GM12878 (cell line): ENCODE measurements around the gene PDZRN3. TPM values are rescaled to one million over a fixed set of nuclear protein-coding genes. Genes with fewer than 3 reads are reported as not detected.

Experiments
- ATAC-seq: fragments of 200-7000 bp; cut with Tn5 transposase; 3 replicates; pipeline ENCODE4 v1.9.1; 2020; ENCODE audit warnings: mild to moderate bottlenecking, moderate library complexity
- BruUV-seq: library from RNA; stranded (reverse); fragments of 400-500 nt; replicated peaks from 2 replicates; lab custom pipeline; 2021; lab: Mats Ljungman, UMichigan
- CTCF ChIA-PET: fragments of 300-600 bp; sonication (Branson Sonifier 250); formaldehyde crosslinking; extraction: SDS; loops from one replicate; lab custom pipeline; 2021; ENCODE audit warnings: inconsistent platforms; lab: Yijun Ruan, JAX
- POLR2A ChIA-PET: fragments of 350-600 bp; formaldehyde crosslinking; extraction: SDS; loops from one replicate; lab custom pipeline; 2021; ENCODE audit warnings: inconsistent platforms; lab: Charles Lee
- RAD21 ChIA-PET: fragments of 300-600 bp; sonication (Branson Sonifier 250); formaldehyde crosslinking; loops from one replicate; lab custom pipeline; 2023; ENCODE audit warnings: antibody characterized with exemption; ENCODE audit not compliant: unreplicated experiment; lab: Charles Lee
- SMC1A ChIA-PET: fragments of 300-600 bp; sonication (Branson Sonifier 250); formaldehyde crosslinking; loops from one replicate; lab custom pipeline; 2023; ENCODE audit not compliant: unreplicated experiment, uncharacterized antibody; lab: Charles Lee
- DNase-seq: peaks from one replicate; pipeline ENCODE4 v3.0.0-alpha.2; 2011; ENCODE audit warnings: low read depth, low spot score
- FAIRE-seq: peaks from 3 replicates; lab custom pipeline; 2011; peaks lifted over from hg19 to GRCh38; lab: Jason Lieb, UNC
- H2AFZ ChIP-seq: 2 replicates; pipeline ENCODE4 v1.6.0; 2011; ENCODE audit warnings: low read depth, low read length, control low read depth; ENCODE audit not compliant: control insufficient read depth
- H3K27ac ChIP-seq: 2 replicates; pipeline ENCODE4 v1.5.1; 2011; ENCODE audit warnings: control low read depth; ENCODE audit not compliant: control insufficient read depth, insufficient read depth
- H3K27me3 ChIP-seq, 2 experiments: replicated peaks in 1 of 2; 2 replicates each; pipeline versions ENCODE4 v1.6.0 to v1.6.1; 2011; ENCODE audit warnings: low read length in 1 of 2; ENCODE audit not compliant: control insufficient read depth in 2 of 2, insufficient read depth in 2 of 2
- H3K36me3 ChIP-seq, 2 experiments: 2 replicates each; pipeline ENCODE4 v1.5.1; 2011; ENCODE audit warnings: low read length in 1 of 2; ENCODE audit not compliant: control insufficient read depth in 2 of 2, insufficient read depth in 2 of 2
- H3K4me1 ChIP-seq: 2 replicates; pipeline ENCODE4 v1.6.1; 2011; ENCODE audit warnings: mild to moderate bottlenecking, low read length, moderate library complexity, mixed read lengths; ENCODE audit not compliant: control insufficient read depth, insufficient read depth
- H3K4me2 ChIP-seq: 2 replicates; pipeline ENCODE4 v1.6.0; 2011; ENCODE audit warnings: control low read depth; ENCODE audit not compliant: control insufficient read depth, insufficient read depth
- H3K4me3 ChIP-seq: fragments of 200-600 bp; sonication (generic); 2 replicates; pipeline ENCODE4 v1.5.1; 2016
- H3K79me2 ChIP-seq: 2 replicates; pipeline ENCODE4 v1.6.0; 2011; ENCODE audit warnings: low read length; ENCODE audit not compliant: control insufficient read depth, insufficient read depth
- H3K9ac ChIP-seq: 2 replicates; pipeline ENCODE4 v1.8.0; 2011; ENCODE audit warnings: low read length, control low read depth, mixed read lengths; ENCODE audit not compliant: control insufficient read depth, insufficient read depth
- H3K9me3 ChIP-seq: replicated peaks from 3 replicates; pipeline ENCODE4 v1.5.1; 2011; ENCODE audit warnings: mild to moderate bottlenecking, low read length; ENCODE audit not compliant: control insufficient read depth, insufficient read depth
- H4K20me1 ChIP-seq: 2 replicates; pipeline ENCODE4 v1.6.0; 2011; ENCODE audit not compliant: control insufficient read depth, insufficient read depth
- BACH1 ChIP-seq: fragments of 450-650 bp; IDR thresholded peaks from 2 replicates; pipeline ENCODE4 v1.6.1; 2017; ENCODE audit warnings: mild to moderate bottlenecking, borderline replicate concordance
- CBFB ChIP-seq: IDR thresholded peaks from 2 replicates; pipeline ENCODE4 v1.6.1; 2016; ENCODE audit warnings: antibody characterized with exemption, low read depth
- DPF2 ChIP-seq: fragments of 450-650 bp; IDR thresholded peaks from 2 replicates; pipeline ENCODE4 v1.6.1; 2017; ENCODE audit warnings: mild to moderate bottlenecking
- ESRRA ChIP-seq: IDR thresholded peaks from 2 replicates; pipeline ENCODE4 v1.6.1; 2012; ENCODE audit warnings: mild to moderate bottlenecking, low read length, improper control_type of control experiment
- IKZF1 ChIP-seq: fragments of 450-650 bp; conservative IDR thresholded peaks from 2 replicates; pipeline ENCODE4 v1.6.1; 2017; ENCODE audit warnings: antibody characterized with exemption, mild to moderate bottlenecking
- MYB ChIP-seq: fragments of 150-350 bp; IDR thresholded peaks from 2 replicates; pipeline ENCODE4 v1.6.1; 2014; ENCODE audit warnings: mild to moderate bottlenecking, low read depth, low read length, borderline replicate concordance
- NBN ChIP-seq: fragments of 450-650 bp; IDR thresholded peaks from 2 replicates; pipeline ENCODE4 v1.6.1; 2016
- NR2C2 ChIP-seq: IDR thresholded peaks from 2 replicates; pipeline ENCODE4 v1.6.1; 2011; ENCODE audit warnings: borderline replicate concordance, low read depth; ENCODE audit not compliant: control insufficient read depth, insufficient read length
- PAX5 ChIP-seq: IDR thresholded peaks from 2 replicates; pipeline ENCODE4 v1.6.1; 2011; ENCODE audit warnings: low read depth, low read length, borderline replicate concordance
- RB1 ChIP-seq: fragments of 450-650 bp; formaldehyde crosslinking; IDR thresholded peaks from 2 replicates; pipeline ENCODE4 v1.6.1; 2017; ENCODE audit warnings: mild to moderate bottlenecking, borderline replicate concordance
- RBBP5 ChIP-seq: fragments of 200-600 bp; sonication (generic); conservative IDR thresholded peaks from 2 replicates; pipeline ENCODE4 v1.6.1; 2016
- RELA ChIP-seq: fragments of 450-650 bp; IDR thresholded peaks from 2 replicates; pipeline ENCODE4 v1.8.0; 2014; ENCODE audit warnings: borderline replicate concordance; ENCODE audit not compliant: partially characterized antibody
- SMAD1 ChIP-seq: fragments of 450-650 bp; IDR thresholded peaks from 2 replicates; pipeline ENCODE4 v1.6.1; 2018; ENCODE audit warnings: mild to moderate bottlenecking, low read depth; ENCODE audit not compliant: partially characterized antibody
- SREBF2 ChIP-seq: IDR thresholded peaks from 2 replicates; pipeline ENCODE4 v1.6.1; 2012; ENCODE audit warnings: mild to moderate bottlenecking, low read length
- STAT1 ChIP-seq: fragments of 450-650 bp; conservative IDR thresholded peaks from 2 replicates; pipeline ENCODE4 v1.6.1; 2014; ENCODE audit warnings: antibody characterized with exemption, mild to moderate bottlenecking
- YY1 ChIP-seq: IDR thresholded peaks from 2 replicates; pipeline ENCODE4 v1.6.1; 2011; ENCODE audit warnings: low read depth, mild to moderate bottlenecking, low read length
- ZSCAN29 ChIP-seq: fragments of 450-650 bp; IDR thresholded peaks from 2 replicates; pipeline ENCODE4 v1.6.1; 2017; ENCODE audit warnings: mild to moderate bottlenecking, moderate library complexity
- WGBS: methylation state at CpG from one replicate; pipeline ENCODE4 v1.1.6; 2016; ENCODE audit warnings: low lambda C conversion rate; ENCODE audit not compliant: insufficient replicate concordance, insufficient coverage; ENCODE audit errors: missing lambda C conversion rate; 5-methylcytosine and 5-hydroxymethylcytosine counted together
- in situ Hi-C: fragments of 300-500 bp; cut with MboI; formaldehyde crosslinking; loops from 9 replicates; pipeline ENCODE4 v1.14.3; 2018; ENCODE audit warnings: mixed read lengths
- intact Hi-C: fragments of 100-400 bp; cut with micrococcal nuclease; formaldehyde crosslinking; loops from one replicate; pipeline ENCODE4 v1.14.2; 2022; ENCODE audit not compliant: unreplicated experiment
- polyA plus RNA-seq, 11 experiments: library from polyadenylated mRNA; depleted of rRNA in 4 of 11; unstranded in 6 of 11; stranded (reverse) in 5 of 11; fragments of >200 nt; fragmentation: Nextera tagmentation in 4 of 11; fragmentation: Illumina TruSeq in 1 of 11; extraction: Ambion mirVana in 4 of 11; extraction: Trizol in 1 of 11; gene quantifications; 1 replicate in 1 of 11; 2 replicates in 10 of 11; pipeline versions ENCODE4 v1.2.1 to v1.2.3, GENCODE V29; 2011 to 2016; ENCODE audit warnings: inconsistent platforms in 2 of 11, missing spikeins in 2 of 11, low read depth in 1 of 11
- total RNA-seq, 4 experiments: library from RNA; depleted of rRNA in 3 of 4; stranded (reverse); fragments of >200 nt in 3 of 4; fragmentation: Illumina TruSeq in 1 of 4; extraction: Trizol in 1 of 4; gene quantifications; 2 replicates each; pipeline versions ENCODE4 v1.2.1 to v1.2.3, GENCODE V29; 2013 to 2021
- TF ChIP-seq, protein P1 (sequence below): fragments of 450-650 bp; IDR thresholded peaks from 2 replicates; pipeline ENCODE4 v1.6.1; 2016; ENCODE audit warnings: mild to moderate bottlenecking
- TF ChIP-seq, protein P2 (sequence below): fragments of 450-650 bp; IDR thresholded peaks from 2 replicates; pipeline ENCODE4 v1.6.1; 2017; ENCODE audit warnings: borderline replicate concordance

Gene PDZRN3
- total and polyA plus RNA-seq, 10 of the 15 experiments (the other 5 are each of a cell fraction or from before 2014, with no cell fraction given) = 0.07 to 0.37 (median 0.12) TPM; not detected in 6

GRCh38 chr3:73552700-73553099, 72.0 kb downstream of the PDZRN3 start:
- no peak overlapping the region for H3K9ac ChIP-seq
- FAIRE-seq = no peak
- CTCF ChIA-PET = no interaction called here
- intact Hi-C loops = no loop called here
- TF ChIP-seq NR2C2 (no peak), CBFB (no peak), RB1 (no peak), NBN (no peak), STAT1 (no peak), SREBF2 (no peak), BACH1 (no peak), YY1 (no peak), ZSCAN29 (no peak), PAX5 (no peak), DPF2 (no peak), RELA (no peak), MYB (no peak), ESRRA (no peak), SMAD1 (no peak), IKZF1 (no peak), RBBP5 (no peak)
- TF ChIP-seq, protein P1, sequence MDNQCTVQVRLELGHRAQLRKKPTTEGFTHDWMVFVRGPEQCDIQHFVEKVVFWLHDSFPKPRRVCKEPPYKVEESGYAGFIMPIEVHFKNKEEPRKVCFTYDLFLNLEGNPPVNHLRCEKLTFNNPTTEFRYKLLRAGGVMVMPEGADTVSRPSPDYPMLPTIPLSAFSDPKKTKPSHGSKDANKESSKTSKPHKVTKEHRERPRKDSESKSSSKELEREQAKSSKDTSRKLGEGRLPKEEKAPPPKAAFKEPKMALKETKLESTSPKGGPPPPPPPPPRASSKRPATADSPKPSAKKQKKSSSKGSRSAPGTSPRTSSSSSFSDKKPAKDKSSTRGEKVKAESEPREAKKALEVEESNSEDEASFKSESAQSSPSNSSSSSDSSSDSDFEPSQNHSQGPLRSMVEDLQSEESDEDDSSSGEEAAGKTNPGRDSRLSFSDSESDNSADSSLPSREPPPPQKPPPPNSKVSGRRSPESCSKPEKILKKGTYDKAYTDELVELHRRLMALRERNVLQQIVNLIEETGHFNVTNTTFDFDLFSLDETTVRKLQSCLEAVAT = no peak
- TF ChIP-seq, protein P2, sequence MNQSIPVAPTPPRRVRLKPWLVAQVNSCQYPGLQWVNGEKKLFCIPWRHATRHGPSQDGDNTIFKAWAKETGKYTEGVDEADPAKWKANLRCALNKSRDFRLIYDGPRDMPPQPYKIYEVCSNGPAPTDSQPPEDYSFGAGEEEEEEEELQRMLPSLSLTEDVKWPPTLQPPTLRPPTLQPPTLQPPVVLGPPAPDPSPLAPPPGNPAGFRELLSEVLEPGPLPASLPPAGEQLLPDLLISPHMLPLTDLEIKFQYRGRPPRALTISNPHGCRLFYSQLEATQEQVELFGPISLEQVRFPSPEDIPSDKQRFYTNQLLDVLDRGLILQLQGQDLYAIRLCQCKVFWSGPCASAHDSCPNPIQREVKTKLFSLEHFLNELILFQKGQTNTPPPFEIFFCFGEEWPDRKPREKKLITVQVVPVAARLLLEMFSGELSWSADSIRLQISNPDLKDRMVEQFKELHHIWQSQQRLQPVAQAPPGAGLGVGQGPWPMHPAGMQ = no peak
- H3K27ac ChIP-seq = no peak overlapping the region
- WGBS = 37% methylated on average over 4 of the region's 4 CpGs
- H4K20me1 ChIP-seq = no peaks in the 10 kb centered on the region
- POLR2A ChIA-PET = no interaction called here
- RAD21 ChIA-PET = no interaction called here
- no peaks in the 10 kb centered on the region for H3K36me3 ChIP-seq
- H3K4me3 ChIP-seq = no peak overlapping the region
- H3K79me2 ChIP-seq = no peaks in the 10 kb centered on the region
- no peak overlapping the region for H2AFZ ChIP-seq
- H3K9me3 ChIP-seq = no peaks in the 10 kb centered on the region
- no peak for DNase-seq
- no peaks in the 10 kb centered on the region for H3K4me1 ChIP-seq
- BruUV-seq = no TSS peak
- no peaks in the 10 kb centered on the region for H3K27me3 ChIP-seq
- SMC1A ChIA-PET = no interaction called here
- no peak overlapping the region for H3K4me2 ChIP-seq
- ATAC-seq = no peak
- in situ Hi-C loops = no loop called here
